Measurements from ENCODE around the gene PKNOX1.

DNA sequence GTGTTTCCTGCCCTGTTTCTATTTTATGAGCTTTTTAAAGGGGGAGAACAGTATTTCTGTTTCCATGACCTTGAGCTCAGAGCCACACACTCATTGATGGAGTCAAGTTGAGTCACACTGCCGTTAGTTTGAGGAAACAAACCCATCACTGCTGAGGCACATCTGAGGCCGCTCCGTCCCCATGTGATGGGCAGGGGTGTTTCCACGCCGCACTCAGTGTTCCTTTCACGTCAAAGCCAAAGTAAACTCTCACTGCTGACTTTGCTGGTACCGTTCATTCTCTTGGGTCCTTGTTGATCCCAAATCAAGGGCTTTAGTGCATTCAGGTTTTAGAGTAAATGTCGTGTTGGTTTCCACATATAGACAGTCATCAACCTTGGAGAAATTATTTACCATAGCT, 48.8 kb downstream of the PKNOX1 start:
- TF ChIP-seq, protein P1, sequence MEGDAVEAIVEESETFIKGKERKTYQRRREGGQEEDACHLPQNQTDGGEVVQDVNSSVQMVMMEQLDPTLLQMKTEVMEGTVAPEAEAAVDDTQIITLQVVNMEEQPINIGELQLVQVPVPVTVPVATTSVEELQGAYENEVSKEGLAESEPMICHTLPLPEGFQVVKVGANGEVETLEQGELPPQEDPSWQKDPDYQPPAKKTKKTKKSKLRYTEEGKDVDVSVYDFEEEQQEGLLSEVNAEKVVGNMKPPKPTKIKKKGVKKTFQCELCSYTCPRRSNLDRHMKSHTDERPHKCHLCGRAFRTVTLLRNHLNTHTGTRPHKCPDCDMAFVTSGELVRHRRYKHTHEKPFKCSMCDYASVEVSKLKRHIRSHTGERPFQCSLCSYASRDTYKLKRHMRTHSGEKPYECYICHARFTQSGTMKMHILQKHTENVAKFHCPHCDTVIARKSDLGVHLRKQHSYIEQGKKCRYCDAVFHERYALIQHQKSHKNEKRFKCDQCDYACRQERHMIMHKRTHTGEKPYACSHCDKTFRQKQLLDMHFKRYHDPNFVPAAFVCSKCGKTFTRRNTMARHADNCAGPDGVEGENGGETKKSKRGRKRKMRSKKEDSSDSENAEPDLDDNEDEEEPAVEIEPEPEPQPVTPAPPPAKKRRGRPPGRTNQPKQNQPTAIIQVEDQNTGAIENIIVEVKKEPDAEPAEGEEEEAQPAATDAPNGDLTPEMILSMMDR (IDR thresholded peaks at IDR 0.05), result no peak
- TF ChIP-seq POLR2A (IDR thresholded peaks at IDR 0.05), result no peak

All from Peyer's patch (tissue), 4 donors.